Peyer's patch (tissue), 4 donors: ENCODE results near the gene OR14K1.

ENCODE experiments used
- POLR2A ChIP-seq, 2 donors: fragments of 450-650 bp; IDR thresholded peaks; one replicate each; pipeline ENCODE4 v1.5.1; 2017; ENCODE audit warnings: antibody characterized with exemption in 2 of 2, mild to moderate bottlenecking in 2 of 2, moderate library complexity in 2 of 2
- TF ChIP-seq, protein P1 (sequence below), 6 experiments: fragments of 450-650 bp in 4 of 6; fragments of 200-600 bp in 2 of 6; sonication (generic) in 1 of 6; IDR thresholded peaks; one replicate each; pipeline ENCODE4 v1.5.1; 2017 to 2019; ENCODE audit warnings: antibody characterized with exemption in 6 of 6, mild to moderate bottlenecking in 3 of 6, moderate library complexity in 1 of 6

- TF ChIP-seq, protein P1, sequence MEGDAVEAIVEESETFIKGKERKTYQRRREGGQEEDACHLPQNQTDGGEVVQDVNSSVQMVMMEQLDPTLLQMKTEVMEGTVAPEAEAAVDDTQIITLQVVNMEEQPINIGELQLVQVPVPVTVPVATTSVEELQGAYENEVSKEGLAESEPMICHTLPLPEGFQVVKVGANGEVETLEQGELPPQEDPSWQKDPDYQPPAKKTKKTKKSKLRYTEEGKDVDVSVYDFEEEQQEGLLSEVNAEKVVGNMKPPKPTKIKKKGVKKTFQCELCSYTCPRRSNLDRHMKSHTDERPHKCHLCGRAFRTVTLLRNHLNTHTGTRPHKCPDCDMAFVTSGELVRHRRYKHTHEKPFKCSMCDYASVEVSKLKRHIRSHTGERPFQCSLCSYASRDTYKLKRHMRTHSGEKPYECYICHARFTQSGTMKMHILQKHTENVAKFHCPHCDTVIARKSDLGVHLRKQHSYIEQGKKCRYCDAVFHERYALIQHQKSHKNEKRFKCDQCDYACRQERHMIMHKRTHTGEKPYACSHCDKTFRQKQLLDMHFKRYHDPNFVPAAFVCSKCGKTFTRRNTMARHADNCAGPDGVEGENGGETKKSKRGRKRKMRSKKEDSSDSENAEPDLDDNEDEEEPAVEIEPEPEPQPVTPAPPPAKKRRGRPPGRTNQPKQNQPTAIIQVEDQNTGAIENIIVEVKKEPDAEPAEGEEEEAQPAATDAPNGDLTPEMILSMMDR (IDR thresholded peaks at IDR 0.05) = no peak
- TF ChIP-seq POLR2A (IDR thresholded peaks at IDR 0.05) = no peak
Measured at GRCh38 chr1:247749870-247750269, 11.5 kb downstream of the OR14K1 start.
